CD8-positive, alpha-beta memory T cell (primary cell): ENCODE results near the gene FAM9C. TPM values are rescaled to one million over a fixed set of nuclear protein-coding genes. Genes with fewer than 3 reads are reported as not detected.

ENCODE experiments used
- CTCF ChIA-PET: fragments of 350-600 bp; sonication (Branson Sonifier 250); formaldehyde crosslinking; loops from one replicate; lab custom pipeline; 2021; ENCODE audit warnings: antibody characterized with exemption; lab: Charles Lee
- POLR2A ChIA-PET: fragments of 350-600 bp; sonication (Branson Sonifier 250); formaldehyde crosslinking; loops from one replicate; lab custom pipeline; 2021; ENCODE audit warnings: antibody characterized with exemption; lab: Charles Lee
- DNase-seq, 5 donors: peaks; one replicate each; pipeline versions ENCODE4 v3.0.0 to v3.0.0-alpha.2; 2020 to 2022; ENCODE audit warnings: mixed read lengths in 1 of 5
- H3K27ac ChIP-seq: one replicate; pipeline ENCODE4 v1.7.0; 2013; ENCODE audit warnings: low read depth, mild to moderate bottlenecking, low read length, moderate library complexity
- H3K27me3 ChIP-seq: 2 replicates; pipeline ENCODE4 v1.7.0; 2013; ENCODE audit warnings: low read length, mild to moderate bottlenecking; ENCODE audit not compliant: insufficient read depth, poor library complexity, severe bottlenecking
- H3K36me3 ChIP-seq: 2 replicates; pipeline ENCODE4 v1.7.0; 2013; ENCODE audit warnings: mild to moderate bottlenecking, low read length, moderate library complexity; ENCODE audit not compliant: insufficient read depth
- H3K4me1 ChIP-seq: 2 replicates; pipeline ENCODE4 v1.7.0; 2013; ENCODE audit warnings: mild to moderate bottlenecking, low read length, moderate library complexity; ENCODE audit not compliant: insufficient read depth
- H3K4me3 ChIP-seq: 2 replicates; pipeline ENCODE4 v1.7.0; 2013; ENCODE audit warnings: mild to moderate bottlenecking, low read length
- H3K9me3 ChIP-seq: 2 replicates; pipeline ENCODE4 v1.7.0; 2013; ENCODE audit warnings: mild to moderate bottlenecking, low read length
- H3K27ac Mint-ChIP-seq, 8 donors: one replicate each; pipeline ENCODE4 v1.8.0; 2020 to 2021; ENCODE audit warnings: mixed read lengths in 8 of 8, mild to moderate bottlenecking in 6 of 8, inconsistent platforms in 3 of 8, moderate library complexity in 3 of 8
- H3K27me3 Mint-ChIP-seq, 2 donors: one replicate each; pipeline ENCODE4 v1.8.0; 2020 to 2021; ENCODE audit warnings: mixed read lengths in 2 of 2, mild to moderate bottlenecking in 1 of 2, moderate library complexity in 1 of 2
- H3K36me3 Mint-ChIP-seq, 3 donors: one replicate each; pipeline ENCODE4 v1.8.0; 2020 to 2021; ENCODE audit warnings: mixed read lengths in 3 of 3, inconsistent platforms in 1 of 3, mild to moderate bottlenecking in 1 of 3
- H3K4me1 Mint-ChIP-seq, 3 donors: one replicate each; pipeline ENCODE4 v1.8.0; 2020 to 2021; ENCODE audit warnings: mixed read lengths in 3 of 3, inconsistent platforms in 1 of 3, mild to moderate bottlenecking in 1 of 3
- H3K4me3 Mint-ChIP-seq, 7 donors: one replicate each; pipeline ENCODE4 v1.8.0; 2020 to 2021; ENCODE audit warnings: mixed read lengths in 7 of 7, mild to moderate bottlenecking in 6 of 7, moderate library complexity in 4 of 7, inconsistent platforms in 2 of 7
- H3K9me3 Mint-ChIP-seq, 5 donors: one replicate each; pipeline ENCODE4 v1.8.0; 2020 to 2022; ENCODE audit warnings: mixed read lengths in 5 of 5, mild to moderate bottlenecking in 3 of 5, moderate library complexity in 2 of 5, inconsistent platforms in 1 of 5
- polyA plus RNA-seq: library from polyadenylated mRNA; unstranded; fragments of 300-500 nt; fragmentation: Illumina TruSeq; gene quantifications from one replicate; pipeline ENCODE4 v1.2.3, GENCODE V29; 2021
- total RNA-seq, 2 experiments: library from RNA; stranded (reverse); gene quantifications; one replicate each; pipeline ENCODE4 v1.2.3, GENCODE V29; 2021

The FAM9C gene
- total and polyA plus RNA-seq, 3 experiments from 2014 or later, result not detected

DNA sequence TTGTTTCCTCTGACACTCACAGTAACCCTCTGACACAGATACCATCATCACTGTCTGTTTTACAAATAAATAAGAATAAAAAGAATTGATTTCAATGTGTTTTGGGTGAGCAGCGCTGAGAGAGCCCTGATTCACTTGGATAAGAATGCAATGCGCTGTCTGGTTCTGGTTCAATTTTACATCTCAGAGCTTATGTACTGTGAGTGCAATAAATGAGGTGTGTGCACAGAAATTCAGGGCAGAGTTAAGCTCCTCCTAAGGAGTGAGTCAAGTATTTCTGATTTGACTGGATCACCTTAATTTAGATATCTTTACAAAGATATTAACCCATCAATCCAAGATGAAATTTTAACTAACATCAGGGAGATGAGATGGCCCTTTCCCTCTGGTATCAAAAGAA, 11.2 kb downstream of the FAM9C start:
- no peak overlapping the region for H3K27ac ChIP-seq
- CTCF ChIA-PET, result no interaction called here
- Mint-ChIP-seq H3K27me3 (peaks cover 0 to 13% of the 10 kb centered on the region in 2 donors), H3K9me3 (no peaks in the 10 kb centered on the region), H3K27ac (no peak overlapping the region), H3K4me1 (peaks cover 29 to 40% (median 36%) of the 10 kb centered on the region in 3 donors), H3K4me3 (no peak overlapping the region), H3K36me3 (no peaks in the 10 kb centered on the region)
- POLR2A ChIA-PET, result no interaction called here
- H3K4me3 ChIP-seq, result no peak overlapping the region
- H3K4me1 ChIP-seq, result peaks cover 40% of the 10 kb centered on the region
- H3K36me3 ChIP-seq, result no peaks in the 10 kb centered on the region
- no peaks in the 10 kb centered on the region for H3K9me3 ChIP-seq
- DNase-seq, result no peak
- no peaks in the 10 kb centered on the region for H3K27me3 ChIP-seq

GRCh38 chrX:13029887-13030771, 14.3 kb downstream of the FAM9C start:
- Histone ChIP-seq H3K27me3 (no peaks in the 10 kb centered on the region), H3K36me3 (no peaks in the 10 kb centered on the region), H3K27ac (no peak overlapping the region), H3K4me3 (peak overlapping the region; percentile 41), H3K4me1 (peaks cover 71% of the 10 kb centered on the region), H3K9me3 (no peaks in the 10 kb centered on the region)
- peaks cover 0 to 2% (median 0%) of the 10 kb centered on the region in 3 donors for H3K36me3 Mint-ChIP-seq
- peak overlapping the region; percentile 53 to 90 (median 81) for H3K27ac Mint-ChIP-seq
- DNase-seq, result peak in 1 of 5 donors; percentile 59
- CTCF ChIA-PET, result interaction anchor here (0.7 to 1.7 kb wide), 5 partner anchors 15 to 62 kb away, joined by 3 to 4 read pairs (median 3); partner anchors contain the start of gene FAM9C
- peaks cover 0 to 15% of the 10 kb centered on the region in 2 donors for H3K27me3 Mint-ChIP-seq
- POLR2A ChIA-PET, result interaction anchor here (0.6 to 1.4 kb wide), 7 partner anchors 10 to 57 kb away, joined by 3 to 6 read pairs (median 3); no protein-coding TSS in a partner anchor
- peak overlapping the region; percentile 5 to 71 (median 49) for H3K4me3 Mint-ChIP-seq
- peaks cover 58 to 71% (median 67%) of the 10 kb centered on the region in 3 donors for H3K4me1 Mint-ChIP-seq
- no peaks in the 10 kb centered on the region for H3K9me3 Mint-ChIP-seq

- CTCF ChIA-PET, result interaction anchor here (1.3 kb wide), 1 partner anchor 63 kb away, joined by 3 read pairs; no protein-coding TSS in a partner anchor
- peak overlapping the region in 3 of 7 donors; percentile 35 to 69 (median 40) for H3K4me3 Mint-ChIP-seq
These were observed 14.9 kb downstream of the FAM9C start for GRCh38 chrX:13029637-13029886.

DNA sequence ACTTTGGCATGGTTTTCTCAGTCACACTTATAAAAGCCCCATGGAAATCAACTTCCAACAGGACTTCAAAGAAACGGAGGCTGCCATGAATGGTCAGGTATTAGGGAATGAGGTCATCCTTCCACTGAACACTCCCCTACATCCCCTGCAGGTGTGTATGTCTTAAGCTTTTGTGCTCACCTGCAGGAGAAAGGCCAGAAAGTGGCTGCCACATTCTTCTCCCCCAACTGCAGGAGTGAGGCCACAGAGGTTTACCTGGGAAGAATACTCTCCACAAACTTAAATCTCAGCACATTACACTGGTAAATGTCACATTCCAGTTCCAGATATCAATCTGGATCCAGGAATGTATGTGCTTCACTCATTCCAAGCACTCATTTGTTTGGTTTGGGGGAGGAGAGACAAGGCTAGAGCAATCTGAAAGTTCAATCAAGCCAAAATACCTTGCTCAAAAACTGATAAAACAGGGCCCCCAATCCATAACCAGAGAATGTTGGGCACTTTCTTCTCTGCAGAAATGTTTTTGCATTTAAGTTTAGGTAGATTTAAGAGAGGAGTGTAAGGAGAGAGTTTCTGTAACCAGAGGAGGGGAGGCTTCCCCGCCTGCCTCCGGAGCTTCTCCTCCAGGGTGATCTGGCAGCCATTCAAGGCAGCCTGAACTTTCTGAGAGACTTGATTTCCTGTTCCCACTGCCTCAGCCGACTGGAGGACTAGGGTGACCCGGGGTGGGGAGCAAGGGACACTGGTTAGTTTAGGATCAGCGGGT, 15.4 kb downstream of the FAM9C start:
- Mint-ChIP-seq H3K4me1 (peaks cover 64 to 78% (median 74%) of the 10 kb centered on the region in 3 donors), H3K9me3 (no peaks in the 10 kb centered on the region), H3K36me3 (peaks cover 0 to 2% (median 0%) of the 10 kb centered on the region in 3 donors), H3K4me3 (peak overlapping the region in 4 of 7 donors; percentile 20 to 69 (median 38)), H3K27me3 (peaks cover 0 to 15% of the 10 kb centered on the region in 2 donors), H3K27ac (peak overlapping the region; percentile 53 to 90 (median 82))
- Histone ChIP-seq H3K9me3 (no peaks in the 10 kb centered on the region), H3K36me3 (no peaks in the 10 kb centered on the region), H3K27ac (no peak overlapping the region), H3K27me3 (no peaks in the 10 kb centered on the region), H3K4me3 (no peak overlapping the region), H3K4me1 (peaks cover 77% of the 10 kb centered on the region)
- POLR2A ChIA-PET, result interaction anchor here (0.5 kb wide), 1 partner anchor 54 kb away, joined by 3 read pairs; the partner anchor contains the start of gene TMSB4X
- CTCF ChIA-PET, result no interaction called here
- DNase-seq, result peak in 1 of 5 donors; percentile 25

More at GRCh38 chrX:13029637-13029886, 14.9 kb downstream of the FAM9C start:
- POLR2A ChIA-PET, result interaction anchor here (1.4 kb wide), 1 partner anchor 45 kb away, joined by 3 read pairs; no protein-coding TSS in a partner anchor
- no peak for DNase-seq
- H3K27ac Mint-ChIP-seq, result peak overlapping the region; percentile 53 to 90 (median 82)
- Histone ChIP-seq H3K4me3 (no peak overlapping the region), H3K9me3 (no peaks in the 10 kb centered on the region), H3K4me1 (peaks cover 75% of the 10 kb centered on the region), H3K36me3 (no peaks in the 10 kb centered on the region), H3K27me3 (no peaks in the 10 kb centered on the region), H3K27ac (no peak overlapping the region)
- H3K36me3 Mint-ChIP-seq, result peaks cover 0 to 2% (median 0%) of the 10 kb centered on the region in 3 donors
- H3K4me1 Mint-ChIP-seq, result peaks cover 62 to 75% (median 72%) of the 10 kb centered on the region in 3 donors
- peaks cover 0 to 15% of the 10 kb centered on the region in 2 donors for H3K27me3 Mint-ChIP-seq
- H3K9me3 Mint-ChIP-seq, result no peaks in the 10 kb centered on the region

GRCh38 chrX:13026877-13027652, 17.4 kb downstream of the FAM9C start:
- Mint-ChIP-seq H3K27me3 (peaks cover 0 to 19% of the 10 kb centered on the region in 2 donors), H3K9me3 (no peaks in the 10 kb centered on the region), H3K27ac (peak overlapping the region; percentile 10 to 92 (median 86)), H3K4me1 (peaks cover 72 to 89% (median 86%) of the 10 kb centered on the region in 3 donors), H3K36me3 (peaks cover 0 to 2% (median 0%) of the 10 kb centered on the region in 3 donors), H3K4me3 (peak overlapping the region in 5 of 7 donors; percentile 3 to 48 (median 23))
- no peaks in the 10 kb centered on the region for H3K36me3 ChIP-seq
- ChIA-PET POLR2A (interaction anchor here (0.5 to 1.4 kb wide), 3 partner anchors 23 to 49 kb away, joined by 3 to 10 read pairs (median 3); no protein-coding TSS in a partner anchor), CTCF (interaction anchor here (0.6 to 2.0 kb wide), 3 partner anchors 30 to 77 kb away, joined by 3 to 8 read pairs (median 4); no protein-coding TSS in a partner anchor)
- DNase-seq, result peak in 2 of 5 donors; percentile 3 to 28
- H3K4me1 ChIP-seq, result peaks cover 94% of the 10 kb centered on the region
- H3K27ac ChIP-seq, result no peak overlapping the region
- no peak overlapping the region for H3K4me3 ChIP-seq
- no peaks in the 10 kb centered on the region for H3K27me3 ChIP-seq
- H3K9me3 ChIP-seq, result no peaks in the 10 kb centered on the region

DNA sequence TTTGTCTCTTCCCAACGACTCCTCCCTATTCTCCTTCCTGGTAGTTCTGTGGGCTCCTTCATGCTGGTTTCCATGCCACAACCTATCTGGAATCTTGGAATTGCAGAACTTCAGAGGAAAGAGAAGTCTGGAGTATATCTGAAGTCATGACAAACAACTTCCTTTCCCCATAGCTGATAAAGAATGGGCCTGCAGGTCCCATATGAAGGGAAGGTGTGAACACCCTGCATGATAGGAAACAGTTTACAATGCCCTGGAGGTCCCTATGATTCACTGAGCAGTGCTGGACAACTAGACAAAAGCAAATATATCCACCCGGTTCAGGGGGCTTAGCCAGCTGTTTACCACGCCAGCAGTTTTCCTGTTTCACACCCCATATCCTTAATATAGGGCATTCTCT, 19.4 kb downstream of the FAM9C start:
- ChIA-PET POLR2A (no interaction called here), CTCF (interaction anchor here (1.6 kb wide), 1 partner anchor 46 kb away, joined by 5 read pairs; no protein-coding TSS in a partner anchor)
- no peak for DNase-seq
- peak overlapping the region in 7 of 8 donors; percentile 24 to 91 (median 85) for H3K27ac Mint-ChIP-seq
- no peaks in the 10 kb centered on the region for H3K9me3 Mint-ChIP-seq
- H3K27me3 Mint-ChIP-seq, result peaks cover 0 to 12% of the 10 kb centered on the region in 2 donors
- no peaks in the 10 kb centered on the region for H3K36me3 ChIP-seq
- peaks cover 76% of the 10 kb centered on the region for H3K4me1 ChIP-seq
- no peak overlapping the region for H3K27ac ChIP-seq
- H3K4me3 ChIP-seq, result no peak overlapping the region
- H3K27me3 ChIP-seq, result no peaks in the 10 kb centered on the region
- peak overlapping the region in 3 of 7 donors; percentile 3 to 47 (median 32) for H3K4me3 Mint-ChIP-seq
- H3K4me1 Mint-ChIP-seq, result peaks cover 58 to 75% (median 71%) of the 10 kb centered on the region in 3 donors
- H3K36me3 Mint-ChIP-seq, result peaks cover 0 to 2% (median 0%) of the 10 kb centered on the region in 3 donors
- no peaks in the 10 kb centered on the region for H3K9me3 ChIP-seq

DNA sequence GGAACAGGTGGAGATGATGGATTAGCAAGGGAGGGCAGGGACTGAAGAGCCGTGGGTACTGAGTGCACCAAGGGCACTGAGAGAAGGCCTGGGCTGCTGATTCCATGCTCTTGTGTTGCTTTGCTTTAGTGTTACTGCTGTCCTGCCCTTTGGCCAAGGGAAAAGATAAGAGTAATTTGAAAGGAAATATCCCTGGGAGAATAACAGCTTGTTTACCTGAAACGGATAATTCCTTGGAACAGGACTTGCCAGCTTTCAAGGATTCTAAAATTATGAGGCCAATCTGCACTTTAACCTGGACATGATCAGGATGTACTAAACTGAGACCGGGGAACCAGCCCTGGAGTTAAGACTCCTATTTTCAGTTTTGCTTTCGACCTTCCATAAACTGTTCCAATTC, 20.4 kb downstream of the FAM9C start:
- peaks cover 0 to 2% (median 0%) of the 10 kb centered on the region in 3 donors for H3K36me3 Mint-ChIP-seq
- no peaks in the 10 kb centered on the region for H3K9me3 Mint-ChIP-seq
- H3K27me3 Mint-ChIP-seq, result peaks cover 0 to 10% of the 10 kb centered on the region in 2 donors
- peak overlapping the region in 6 of 8 donors; percentile 37 to 73 (median 50) for H3K27ac Mint-ChIP-seq
- no peaks in the 10 kb centered on the region for H3K9me3 ChIP-seq
- POLR2A ChIA-PET, result no interaction called here
- no peak for DNase-seq
- peaks cover 66% of the 10 kb centered on the region for H3K4me1 ChIP-seq
- H3K4me3 ChIP-seq, result no peak overlapping the region
- H3K36me3 ChIP-seq, result no peaks in the 10 kb centered on the region
- H3K27me3 ChIP-seq, result no peaks in the 10 kb centered on the region
- H3K27ac ChIP-seq, result no peak overlapping the region
- peak overlapping the region in 1 of 7 donors; percentile 13 for H3K4me3 Mint-ChIP-seq
- peaks cover 50 to 64% (median 61%) of the 10 kb centered on the region in 3 donors for H3K4me1 Mint-ChIP-seq
- CTCF ChIA-PET, result interaction anchor here (0.6 to 1.8 kb wide), 3 partner anchors 9 to 78 kb away, joined by 3 to 5 read pairs (median 3); no protein-coding TSS in a partner anchor
